CD8-positive, alpha-beta memory T cell (primary cell): ENCODE results near the gene INAFM1. TPM values are rescaled to one million over a fixed set of nuclear protein-coding genes. Genes with fewer than 3 reads are reported as not detected.

ENCODE experiments used
- polyA plus RNA-seq: library from polyadenylated mRNA; unstranded; fragments of 300-500 nt; fragmentation: Illumina TruSeq; gene quantifications from one replicate; pipeline ENCODE4 v1.2.3, GENCODE V29; 2021
- total RNA-seq, 2 experiments: library from RNA; stranded (reverse); gene quantifications; one replicate each; pipeline ENCODE4 v1.2.3, GENCODE V29; 2021

Gene INAFM1
- total and polyA plus RNA-seq, 3 experiments from 2014 or later: 2.3 to 9.3 (median 7.3) TPM

Other genes starting within 250 kb of the INAFM1 start
- gene TMEM160, start 226.3 kb upstream of the INAFM1 start, total RNA-seq: 10 to 100 TPM; 52.9 to 57.3 TPM
- gene TMEM160, start 226.3 kb upstream of the INAFM1 start, polyA plus RNA-seq: 136 TPM
- gene ZC3H4, start 161.1 kb upstream of the INAFM1 start, total RNA-seq: 10 to 100 TPM; 90.3 to 99.6 TPM
- gene ZC3H4, start 161.1 kb upstream of the INAFM1 start, polyA plus RNA-seq: 3.2 TPM
- gene SAE1, start 144.1 kb upstream of the INAFM1 start, total RNA-seq: 100 to 1,000 TPM; 167 to 172 TPM
- gene SAE1, start 144.1 kb upstream of the INAFM1 start, polyA plus RNA-seq: 107 TPM
- gene BBC3, start 43.7 kb upstream of the INAFM1 start, total RNA-seq: 10 to 100 TPM; 19.8 to 20.1 TPM
- gene BBC3, start 43.7 kb upstream of the INAFM1 start, polyA plus RNA-seq: 8.3 TPM
- 10 to 100 TPM; 20.4 to 23.1 TPM for gene CCDC9, start 18.4 kb upstream of the INAFM1 start, total RNA-seq
- 9.4 TPM for gene CCDC9, start 18.4 kb upstream of the INAFM1 start, polyA plus RNA-seq
- 1 to 10 TPM; 1.3 to 1.8 TPM for gene C5AR1, start 35.0 kb downstream of the INAFM1 start, total RNA-seq
- gene C5AR1, start 35.0 kb downstream of the INAFM1 start, polyA plus RNA-seq: not detected
- gene C5AR2, start 57.3 kb downstream of the INAFM1 start, total RNA-seq: under 1 TPM; 0.07 to 0.22 TPM
- 0.06 TPM for gene C5AR2, start 57.3 kb downstream of the INAFM1 start, polyA plus RNA-seq
- 10 to 100 TPM; 23.2 to 24.5 TPM for gene DHX34, start 74.4 kb downstream of the INAFM1 start, total RNA-seq
- 7.7 TPM for gene DHX34, start 74.4 kb downstream of the INAFM1 start, polyA plus RNA-seq
- gene MEIS3, start 144.6 kb downstream of the INAFM1 start, total RNA-seq: not detected
- gene MEIS3, start 144.6 kb downstream of the INAFM1 start, polyA plus RNA-seq: not detected
- not detected for gene SLC8A2, start 197.0 kb downstream of the INAFM1 start, total RNA-seq
- gene SLC8A2, start 197.0 kb downstream of the INAFM1 start, polyA plus RNA-seq: not detected
- gene KPTN, start 209.3 kb downstream of the INAFM1 start, total RNA-seq: 10 to 100 TPM; 10.8 to 12.4 TPM
- gene KPTN, start 209.3 kb downstream of the INAFM1 start, polyA plus RNA-seq: 5.9 TPM
- 10 to 100 TPM; 77.6 to 78.0 TPM for gene NAPA, start 240.2 kb downstream of the INAFM1 start, total RNA-seq
- 122 TPM for gene NAPA, start 240.2 kb downstream of the INAFM1 start, polyA plus RNA-seq